ENCODE measurements around the gene VENTX. TPM values are rescaled to one million over a fixed set of nuclear protein-coding genes. Genes with fewer than 3 reads are reported as not detected.

Gene VENTX
- total RNA-seq, 1 donor from 2014 or later: 0.13 TPM

DNA sequence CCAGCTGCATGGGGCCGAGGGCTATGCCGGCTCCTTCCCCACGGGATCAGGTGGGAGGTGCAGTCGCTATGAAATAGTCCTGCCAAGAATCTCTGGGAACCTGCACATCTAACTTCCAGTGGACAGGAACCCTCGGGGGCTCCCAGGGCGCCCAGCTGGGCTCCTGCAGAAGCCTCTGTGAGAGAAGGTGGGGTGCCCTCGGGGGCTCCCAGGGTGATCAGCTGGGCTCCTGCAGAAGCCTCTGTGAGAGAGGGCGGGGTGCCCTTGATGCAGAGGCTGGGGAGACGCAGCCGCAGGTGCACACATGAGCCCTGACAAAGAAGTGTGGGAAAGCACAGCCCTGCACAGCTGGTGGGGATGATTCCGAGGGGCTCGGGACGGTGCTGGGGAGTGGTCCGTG lies 5.9 kb downstream of the VENTX start:
- ChIA-PET CTCF (interaction anchor here (1.3 kb wide), 1 partner anchor 100 kb away, joined by 3 read pairs; no protein-coding TSS in a partner anchor), POLR2A (no interaction called here)
- no peaks in the 10 kb centered on the region for H3K36me3 Mint-ChIP-seq (ENCODE audit: low read depth)
- H3K9me3 Mint-ChIP-seq: no peaks in the 10 kb centered on the region
- no peak overlapping the region for H3K4me3 Mint-ChIP-seq
- no peak for ATAC-seq (ENCODE audit: low read depth)
- intact Hi-C loops (cut with micrococcal nuclease): no loop called here
- H3K27me3 Mint-ChIP-seq: peaks cover 13% of the 10 kb centered on the region
- no peak overlapping the region for H3K27ac Mint-ChIP-seq
- TF ChIP-seq, protein P1, sequence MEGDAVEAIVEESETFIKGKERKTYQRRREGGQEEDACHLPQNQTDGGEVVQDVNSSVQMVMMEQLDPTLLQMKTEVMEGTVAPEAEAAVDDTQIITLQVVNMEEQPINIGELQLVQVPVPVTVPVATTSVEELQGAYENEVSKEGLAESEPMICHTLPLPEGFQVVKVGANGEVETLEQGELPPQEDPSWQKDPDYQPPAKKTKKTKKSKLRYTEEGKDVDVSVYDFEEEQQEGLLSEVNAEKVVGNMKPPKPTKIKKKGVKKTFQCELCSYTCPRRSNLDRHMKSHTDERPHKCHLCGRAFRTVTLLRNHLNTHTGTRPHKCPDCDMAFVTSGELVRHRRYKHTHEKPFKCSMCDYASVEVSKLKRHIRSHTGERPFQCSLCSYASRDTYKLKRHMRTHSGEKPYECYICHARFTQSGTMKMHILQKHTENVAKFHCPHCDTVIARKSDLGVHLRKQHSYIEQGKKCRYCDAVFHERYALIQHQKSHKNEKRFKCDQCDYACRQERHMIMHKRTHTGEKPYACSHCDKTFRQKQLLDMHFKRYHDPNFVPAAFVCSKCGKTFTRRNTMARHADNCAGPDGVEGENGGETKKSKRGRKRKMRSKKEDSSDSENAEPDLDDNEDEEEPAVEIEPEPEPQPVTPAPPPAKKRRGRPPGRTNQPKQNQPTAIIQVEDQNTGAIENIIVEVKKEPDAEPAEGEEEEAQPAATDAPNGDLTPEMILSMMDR (IDR thresholded peaks at IDR 0.05): no peak
- peaks cover 37% of the 10 kb centered on the region for H3K4me1 Mint-ChIP-seq
- DNase-seq: no peak

GRCh38 chr10:133245439-133246235 lies 8.0 kb downstream of the VENTX start:
- intact Hi-C loops (cut with micrococcal nuclease): no loop called here

DNA sequence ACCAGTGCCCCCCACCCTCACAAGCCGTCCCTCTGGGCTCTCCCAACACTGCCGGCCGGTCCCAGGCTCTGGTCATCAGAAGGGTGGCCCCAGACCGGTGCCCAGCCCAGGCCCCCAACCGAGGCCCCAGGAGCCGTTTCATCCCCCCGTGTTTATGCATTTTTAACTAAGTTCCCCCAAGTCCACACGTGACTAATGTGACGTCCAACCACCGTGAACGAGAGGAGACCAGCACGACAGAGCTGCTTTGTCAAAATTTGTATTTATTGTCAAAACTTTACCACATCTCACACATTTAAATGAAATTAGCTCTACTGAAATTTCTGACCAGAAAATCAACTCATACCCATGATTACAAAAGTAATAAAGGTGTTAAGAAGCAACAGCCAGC lies 8.6 kb downstream of the VENTX start:
- Mint-ChIP-seq H3K4me3 (no peak overlapping the region), H3K4me1 (peaks cover 21% of the 10 kb centered on the region), H3K9me3 (no peaks in the 10 kb centered on the region), H3K27me3 (peaks cover 16% of the 10 kb centered on the region), H3K36me3 (ENCODE audit: low read depth) (no peaks in the 10 kb centered on the region), H3K27ac (no peak overlapping the region)
- DNase-seq (no peak), ATAC-seq (ENCODE audit: low read depth) (no peak)
- ChIA-PET POLR2A (interaction anchor here (1.0 kb wide), 1 partner anchor 11 kb away, joined by 3 read pairs; no protein-coding TSS in a partner anchor), CTCF (interaction anchor here (1.7 kb wide), 1 partner anchor 11 kb away, joined by 4 read pairs; no protein-coding TSS in a partner anchor)
- intact Hi-C loops (cut with micrococcal nuclease): no loop called here
- TF ChIP-seq, protein P1 (IDR thresholded peaks at IDR 0.05): no peak

More at GRCh38 chr10:133245439-133246235, 8.0 kb downstream of the VENTX start:
- Mint-ChIP-seq H3K27me3 (peaks cover 16% of the 10 kb centered on the region), H3K4me3 (no peak overlapping the region), H3K9me3 (no peaks in the 10 kb centered on the region), H3K36me3 (ENCODE audit: low read depth) (no peaks in the 10 kb centered on the region), H3K4me1 (peaks cover 27% of the 10 kb centered on the region), H3K27ac (no peak overlapping the region)
- TF ChIP-seq, protein P1 (IDR thresholded peaks at IDR 0.05): no peak
- no peak for ATAC-seq (ENCODE audit: low read depth)
- CTCF ChIA-PET: interaction anchor here (1.7 kb wide), 1 partner anchor 12 kb away, joined by 4 read pairs; no protein-coding TSS in a partner anchor
- DNase-seq: no peak
- POLR2A ChIA-PET: no interaction called here

DNA sequence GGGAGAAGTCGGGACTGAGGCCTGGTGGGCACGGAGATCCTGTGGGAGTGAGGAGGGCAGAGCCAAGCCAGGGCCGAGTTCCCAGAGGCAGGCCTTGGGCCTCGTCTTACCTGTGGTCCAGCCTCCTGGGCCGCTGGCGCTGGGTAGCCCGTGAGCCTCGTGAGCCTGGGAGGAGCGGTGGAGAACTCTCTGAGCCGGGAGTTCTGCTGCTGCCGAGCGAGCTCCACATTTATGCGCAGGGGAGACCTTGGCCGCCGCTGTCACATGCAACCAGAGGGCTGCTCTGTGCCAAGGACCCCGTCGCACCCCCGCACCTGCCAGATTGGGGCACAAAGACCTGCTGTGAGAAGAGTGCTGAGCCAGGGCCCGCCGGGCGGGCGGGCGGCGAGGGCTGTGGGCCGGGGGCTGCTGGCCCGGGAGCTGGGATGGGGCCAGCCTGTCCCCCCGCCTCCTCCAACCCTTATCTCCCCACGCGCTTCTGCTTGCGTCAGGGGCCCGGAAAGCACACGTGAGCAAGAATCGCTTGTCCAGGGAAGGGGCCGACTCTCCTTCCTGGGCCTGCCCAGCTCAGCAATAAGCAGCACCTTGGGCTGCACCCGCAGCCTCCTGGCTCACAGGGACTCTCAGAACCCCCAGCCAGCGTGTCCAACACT lies 10.2 kb downstream of the VENTX start:
- POLR2A ChIA-PET: no interaction called here
- peaks cover 16% of the 10 kb centered on the region for H3K27me3 Mint-ChIP-seq
- H3K4me3 Mint-ChIP-seq: no peak overlapping the region
- no peaks in the 10 kb centered on the region for H3K36me3 Mint-ChIP-seq (ENCODE audit: low read depth)
- no peaks in the 10 kb centered on the region for H3K9me3 Mint-ChIP-seq
- TF ChIP-seq, protein P1 (IDR thresholded peaks at IDR 0.05): no peak
- DNase-seq (no peak), ATAC-seq (ENCODE audit: low read depth) (no peak)
- intact Hi-C loops (cut with micrococcal nuclease): no loop called here
- CTCF ChIA-PET: no interaction called here
- no peak overlapping the region for H3K27ac Mint-ChIP-seq
- H3K4me1 Mint-ChIP-seq: peaks cover 8% of the 10 kb centered on the region

GRCh38 chr10:133248334-133248715 lies 10.7 kb downstream of the VENTX start:
- no peaks in the 10 kb centered on the region for H3K36me3 Mint-ChIP-seq (ENCODE audit: low read depth)
- H3K4me3 Mint-ChIP-seq: no peak overlapping the region
- H3K4me1 Mint-ChIP-seq: peaks cover 5% of the 10 kb centered on the region
- ChIA-PET CTCF (no interaction called here), POLR2A (no interaction called here)
- H3K9me3 Mint-ChIP-seq: no peaks in the 10 kb centered on the region
- DNase-seq: no peak
- TF ChIP-seq, protein P1 (IDR thresholded peaks at IDR 0.05): no peak
- intact Hi-C loops (cut with micrococcal nuclease): no loop called here
- peaks cover 16% of the 10 kb centered on the region for H3K27me3 Mint-ChIP-seq
- ATAC-seq (ENCODE audit: low read depth): no peak
- H3K27ac Mint-ChIP-seq: no peak overlapping the region

Data from activated B cell treated with CpG ODN at 0.5 μM for 24 hours (primary cell).